ENCODE results near the gene PTGIR. TPM values are rescaled to one million over a fixed set of nuclear protein-coding genes. Genes with fewer than 3 reads are reported as not detected.

The PTGIR gene
- total and polyA plus RNA-seq, 10 of the 15 experiments (the other 5 are each of a cell fraction or from before 2014, with no cell fraction given), result 0.34 to 29.1 (median 9.9) TPM

GRCh38 chr19:46615966-46616365, 8.9 kb downstream of the PTGIR start:
- peaks cover 53% of the 10 kb centered on the region for H3K4me1 ChIP-seq (ENCODE audit: control insufficient read depth, insufficient read depth, low read length)
- SMC1A ChIA-PET (ENCODE audit: uncharacterized antibody, unreplicated experiment), result interaction anchor here (0.9 to 17.6 kb wide), 7 partner anchors 9 to 46 kb away, joined by 3 to 286 read pairs (median 4); partner anchors contain the start of genes CALM3, DACT3 and PTGIR
- no peak overlapping the region for H3K27ac ChIP-seq (ENCODE audit: control insufficient read depth, insufficient read depth)
- FAIRE-seq (no peak), DNase-seq (ENCODE audit: low read depth, low spot score) (no peak), ATAC-seq (no peak)
- no peak overlapping the region for H3K4me2 ChIP-seq (ENCODE audit: control insufficient read depth, insufficient read depth)
- CTCF ChIA-PET, result interaction anchor here (1.0 to 13.7 kb wide), 9 partner anchors 13 to 138 kb away, joined by 3 to 434 read pairs (median 6); partner anchors contain the start of genes CALM3, DACT3 and PTGIR
- intact Hi-C loops (cut with micrococcal nuclease; ENCODE audit: unreplicated experiment), result no loop called here
- TF ChIP-seq ZZZ3 (IDR thresholded peaks at IDR 0.05; ENCODE audit: control insufficient read depth, insufficient read length, low read depth) (no peak), GATAD2B (conservative IDR thresholded peaks at IDR 0.05; ENCODE audit: low read depth) (no peak), MYB (IDR thresholded peaks at IDR 0.05; ENCODE audit: borderline replicate concordance, low read depth, low read length) (no peak), JUND (IDR thresholded peaks at IDR 0.05; ENCODE audit: low read depth, low read length) (no peak), CHD4 (IDR thresholded peaks at IDR 0.05) (no peak), IKZF1 (conservative IDR thresholded peaks at IDR 0.05) (no peak), PBX3 (IDR thresholded peaks at IDR 0.05; ENCODE audit: insufficient replicate concordance, low read depth, low read length) (no peak), EP300 (IDR thresholded peaks at IDR 0.05; ENCODE audit: borderline replicate concordance in 1 of 2, control insufficient read depth in 1 of 2, low read depth in 2 of 2, low read length in 2 of 2) (no peak), CEBPB (IDR thresholded peaks at IDR 0.05; ENCODE audit: borderline replicate concordance in 1 of 2, low read depth in 2 of 2, low read length in 2 of 2) (no peak), NFXL1 (IDR thresholded peaks at IDR 0.05; ENCODE audit: borderline replicate concordance) (no peak), YBX1 (IDR thresholded peaks at IDR 0.05) (no peak), IRF5 (IDR thresholded peaks at IDR 0.05; ENCODE audit: borderline replicate concordance) (no peak), STAT1 (conservative IDR thresholded peaks at IDR 0.05) (no peak), SP1 (IDR thresholded peaks at IDR 0.05; ENCODE audit: low read depth, low read length) (no peak), NR2C1 (IDR thresholded peaks at IDR 0.05) (no peak), ZBTB40 (IDR thresholded peaks at IDR 0.05; ENCODE audit: borderline replicate concordance) (no peak)
- in situ Hi-C loops (cut with MboI), result no loop called here
- no peak overlapping the region for H3K4me3 ChIP-seq
- 76% methylated on average over 9 of the region's 10 CpGs for WGBS (ENCODE audit: insufficient coverage, insufficient replicate concordance, low lambda C conversion rate, missing lambda C conversion rate)
- no peak overlapping the region for H3K9ac ChIP-seq (ENCODE audit: control insufficient read depth, insufficient read depth, low read length)
- H3K79me2 ChIP-seq (ENCODE audit: control insufficient read depth, insufficient read depth, low read length), result peaks cover 1% of the 10 kb centered on the region
- no peaks in the 10 kb centered on the region for H3K27me3 ChIP-seq (replicated peaks in 1 of 2; ENCODE audit: control insufficient read depth in 2 of 2, insufficient read depth in 2 of 2, low read length in 1 of 2)
- no TSS peak for BruUV-seq (replicated peaks)
- H2AFZ ChIP-seq (ENCODE audit: control insufficient read depth, low read depth, low read length), result no peak overlapping the region
- RAD21 ChIA-PET (ENCODE audit: unreplicated experiment), result interaction anchor here (1.2 to 11.8 kb wide), 5 partner anchors 12 to 47 kb away, joined by 4 to 245 read pairs (median 11); partner anchors contain the start of genes DACT3 and GNG8
- POLR2A ChIA-PET, result interaction anchor here (0.5 to 7.7 kb wide), 4 partner anchors 13 to 46 kb away, joined by 3 to 72 read pairs (median 18); partner anchors contain the start of genes CALM3 and DACT3
- H3K36me3 ChIP-seq (ENCODE audit: control insufficient read depth in 2 of 2, insufficient read depth in 2 of 2, low read length in 1 of 2), result peaks cover 1 to 2% of the 10 kb centered on the region in 2 experiments; a peak in 2 of 4 replicates
- H3K9me3 ChIP-seq (replicated peaks; ENCODE audit: control insufficient read depth, insufficient read depth, low read length), result no peaks in the 10 kb centered on the region
- peaks cover 4% of the 10 kb centered on the region; the same call in 1 of the 2 replicates for H4K20me1 ChIP-seq (ENCODE audit: control insufficient read depth, insufficient read depth)

Measured in GM12878 (cell line).